ENCODE data around the gene NRXN3.

The NRXN3 gene

DNA sequence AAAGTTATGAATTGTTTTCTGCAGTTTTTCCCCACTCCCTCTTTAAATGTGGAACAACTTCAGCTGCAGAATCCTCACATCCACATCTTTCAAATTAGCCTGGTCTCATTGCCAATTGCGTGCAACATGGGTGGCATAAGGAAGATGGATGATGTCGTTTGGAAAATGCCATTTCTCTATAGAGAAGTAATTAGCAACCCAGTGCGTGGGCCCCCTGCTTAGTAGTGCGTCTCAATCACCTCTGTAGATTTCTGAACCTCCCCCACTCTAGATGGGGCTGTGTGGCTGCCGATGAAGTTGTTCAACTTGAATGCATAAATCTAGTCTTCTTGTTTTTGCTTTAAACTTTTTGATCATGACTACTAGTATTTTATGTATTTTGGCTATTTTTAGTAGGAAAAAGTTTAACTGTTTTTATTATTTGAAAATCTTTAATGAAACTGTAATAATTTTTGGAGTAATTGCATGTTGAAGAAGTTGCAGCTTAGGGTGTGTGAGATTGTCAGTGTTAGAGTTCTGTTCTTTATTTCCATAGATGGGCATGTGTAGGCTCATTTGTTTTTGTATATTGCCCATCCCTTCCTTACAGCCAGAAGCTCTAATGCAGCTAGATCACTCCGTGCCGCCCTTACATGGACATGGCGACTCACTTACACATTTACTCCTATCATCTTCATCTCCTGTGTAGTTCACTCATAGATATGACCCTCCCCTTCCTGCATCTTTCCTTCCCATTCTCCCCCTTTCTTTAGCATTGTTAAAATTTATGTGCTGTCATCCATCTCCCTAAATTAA, 1683.0 kb downstream of the NRXN3 start:
- Histone ChIP-seq H3K27me3 (replicated peaks; ENCODE audit: control insufficient read depth, insufficient read depth, low read length) (no peaks in the 10 kb centered on the region), H3K36me3 (ENCODE audit: control insufficient read depth, insufficient read depth, low read length) (no peaks in the 10 kb centered on the region), H3K4me3 (replicated peaks; ENCODE audit: low read depth, low read length) (no peak overlapping the region)
- no peak for TF ChIP-seq CTCF (IDR thresholded peaks at IDR 0.05; ENCODE audit: insufficient read depth, low read length, poor library complexity, severe bottlenecking)
- no peak for DNase-seq (ENCODE audit: extremely low read depth, insufficient read length)

DNA sequence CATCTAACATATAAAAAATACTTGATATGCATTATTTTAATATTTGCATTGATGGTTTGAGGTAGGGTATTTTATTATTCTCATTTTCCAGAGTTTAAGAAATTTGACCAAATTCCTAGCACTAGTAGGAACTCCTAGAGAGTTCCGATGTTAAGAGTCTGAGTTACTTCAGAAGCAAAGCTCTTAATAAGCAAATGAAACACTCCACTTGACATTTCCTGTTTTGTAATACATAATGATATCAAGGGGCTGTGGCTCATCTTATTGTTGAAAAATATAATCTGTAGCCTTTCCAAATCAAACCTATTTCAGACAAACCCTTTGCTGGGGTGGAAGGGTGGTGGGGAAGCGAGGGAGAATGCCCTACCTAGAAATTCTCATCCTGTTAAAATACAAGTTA, 1685.6 kb downstream of the NRXN3 start:
- no peaks in the 10 kb centered on the region for H3K27me3 ChIP-seq (replicated peaks; ENCODE audit: control insufficient read depth, insufficient read depth, low read length)
- H3K4me3 ChIP-seq (replicated peaks; ENCODE audit: low read depth, low read length) = no peak overlapping the region
- H3K36me3 ChIP-seq (ENCODE audit: control insufficient read depth, insufficient read depth, low read length) = no peaks in the 10 kb centered on the region
- no peak for TF ChIP-seq CTCF (IDR thresholded peaks at IDR 0.05; ENCODE audit: insufficient read depth, low read length, poor library complexity, severe bottlenecking)
- DNase-seq (ENCODE audit: extremely low read depth, insufficient read length) = no peak

- no peaks in the 10 kb centered on the region for H3K27me3 ChIP-seq (replicated peaks; ENCODE audit: control insufficient read depth, insufficient read depth, low read length)
- no peak overlapping the region for H3K4me3 ChIP-seq (replicated peaks; ENCODE audit: low read depth, low read length)
- no peaks in the 10 kb centered on the region for H3K36me3 ChIP-seq (ENCODE audit: control insufficient read depth, insufficient read depth, low read length)
- no peak for DNase-seq (ENCODE audit: extremely low read depth, insufficient read length)
- TF ChIP-seq CTCF (IDR thresholded peaks at IDR 0.05; ENCODE audit: insufficient read depth, low read length, poor library complexity, severe bottlenecking) = no peak
These were observed 1686.2 kb downstream of the NRXN3 start for GRCh38 chr14:79856381-79856780.

GRCh38 chr14:79861111-79861510, 1690.9 kb downstream of the NRXN3 start:
- no peak for TF ChIP-seq CTCF (IDR thresholded peaks at IDR 0.05; ENCODE audit: insufficient read depth, low read length, poor library complexity, severe bottlenecking)
- DNase-seq (ENCODE audit: extremely low read depth, insufficient read length) = no peak
- Histone ChIP-seq H3K36me3 (ENCODE audit: control insufficient read depth, insufficient read depth, low read length) (no peaks in the 10 kb centered on the region), H3K4me3 (replicated peaks; ENCODE audit: low read depth, low read length) (no peak overlapping the region), H3K27me3 (replicated peaks; ENCODE audit: control insufficient read depth, insufficient read depth, low read length) (no peaks in the 10 kb centered on the region)

GRCh38 chr14:79862045-79862444, 1691.9 kb downstream of the NRXN3 start:
- H3K27me3 ChIP-seq (replicated peaks; ENCODE audit: control insufficient read depth, insufficient read depth, low read length) = no peaks in the 10 kb centered on the region
- no peak for TF ChIP-seq CTCF (IDR thresholded peaks at IDR 0.05; ENCODE audit: insufficient read depth, low read length, poor library complexity, severe bottlenecking)

More at GRCh38 chr14:79862045-79862444, 1691.9 kb downstream of the NRXN3 start:
- no peak for DNase-seq (ENCODE audit: extremely low read depth, insufficient read length)
- Histone ChIP-seq H3K4me3 (replicated peaks; ENCODE audit: low read depth, low read length) (no peak overlapping the region), H3K36me3 (ENCODE audit: control insufficient read depth, insufficient read depth, low read length) (no peaks in the 10 kb centered on the region)

Measured in GM06990 (cell line).